Stimulated activated CD4-positive, alpha-beta T cell treated with anti-CD3 and anti-CD28 coated beads, Interleukin-1b, Interleukin-23, amount 100 ng/mL, for 1 hour (primary cell): ENCODE measurements around the gene GALR3.
A peak's percentile ranks its signal among the peaks of the same experiment; 100 is the strongest.

Experiments used
- DNase-seq, 2 donors: peaks; one replicate each; pipeline ENCODE4 v3.0.0-alpha.2; 2020; ENCODE audit warnings: low read depth in 2 of 2

Gene GALR3

DNA sequence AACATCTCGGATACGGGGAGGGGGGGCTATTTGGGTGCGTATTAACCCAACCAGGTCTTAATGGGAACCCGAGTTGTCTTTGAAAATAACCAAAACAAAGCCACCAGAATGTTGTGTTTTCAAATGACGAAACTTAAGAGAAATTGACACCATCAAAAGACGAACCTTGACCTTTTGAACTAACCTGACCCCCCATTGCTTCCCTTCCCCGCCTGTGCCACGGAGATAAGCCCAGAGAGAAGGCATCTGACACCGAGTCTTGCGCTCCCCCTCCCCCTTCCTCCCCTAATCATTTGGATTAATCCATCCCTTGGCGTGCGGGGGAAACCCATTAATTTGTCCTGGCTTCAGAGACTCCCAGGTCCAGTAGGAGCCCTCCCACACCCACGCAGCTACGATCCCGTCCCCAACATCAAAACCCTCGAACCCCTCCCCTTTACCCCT, 20.0 kb upstream of the GALR3 start:
- no peak for DNase-seq

DNA sequence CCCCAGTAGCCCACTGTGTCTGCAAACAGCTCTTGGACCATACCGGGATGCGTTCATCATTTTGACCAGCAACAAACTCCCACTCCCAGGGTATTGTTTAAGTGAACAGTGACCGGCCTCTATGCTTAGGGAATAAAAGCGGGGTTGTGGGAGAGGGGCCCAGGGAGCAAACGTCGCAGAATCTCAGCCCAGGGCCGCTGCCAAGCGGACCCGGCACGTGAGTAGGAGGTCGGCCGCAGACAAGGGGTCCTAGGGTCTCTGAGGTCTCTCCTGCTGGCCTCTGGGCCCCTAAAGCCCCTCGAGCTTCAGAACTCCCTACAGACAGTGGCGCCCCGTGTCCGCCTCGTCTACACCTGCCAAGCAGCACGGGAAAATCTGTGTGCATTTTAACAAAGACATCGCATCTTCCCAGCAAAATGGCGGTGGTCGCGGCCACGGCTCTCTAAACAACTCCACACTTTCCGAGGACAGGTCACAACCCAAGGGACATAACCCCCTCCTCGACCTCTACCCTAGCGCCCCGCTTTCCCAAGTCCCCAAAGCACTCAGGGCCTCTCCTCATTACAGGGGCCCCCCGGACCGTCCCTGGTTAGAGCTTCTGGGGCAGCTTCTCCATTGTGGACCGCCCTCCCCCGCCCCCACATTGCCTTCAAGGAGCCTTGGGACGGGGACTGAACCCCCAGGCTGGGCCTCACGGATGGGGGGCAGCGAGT, 19.4 kb upstream of the GALR3 start:
- DNase-seq: no peak

- no peak for DNase-seq
Measured at GRCh38 chr22:37804352-37804880, 18.8 kb upstream of the GALR3 start.

DNA sequence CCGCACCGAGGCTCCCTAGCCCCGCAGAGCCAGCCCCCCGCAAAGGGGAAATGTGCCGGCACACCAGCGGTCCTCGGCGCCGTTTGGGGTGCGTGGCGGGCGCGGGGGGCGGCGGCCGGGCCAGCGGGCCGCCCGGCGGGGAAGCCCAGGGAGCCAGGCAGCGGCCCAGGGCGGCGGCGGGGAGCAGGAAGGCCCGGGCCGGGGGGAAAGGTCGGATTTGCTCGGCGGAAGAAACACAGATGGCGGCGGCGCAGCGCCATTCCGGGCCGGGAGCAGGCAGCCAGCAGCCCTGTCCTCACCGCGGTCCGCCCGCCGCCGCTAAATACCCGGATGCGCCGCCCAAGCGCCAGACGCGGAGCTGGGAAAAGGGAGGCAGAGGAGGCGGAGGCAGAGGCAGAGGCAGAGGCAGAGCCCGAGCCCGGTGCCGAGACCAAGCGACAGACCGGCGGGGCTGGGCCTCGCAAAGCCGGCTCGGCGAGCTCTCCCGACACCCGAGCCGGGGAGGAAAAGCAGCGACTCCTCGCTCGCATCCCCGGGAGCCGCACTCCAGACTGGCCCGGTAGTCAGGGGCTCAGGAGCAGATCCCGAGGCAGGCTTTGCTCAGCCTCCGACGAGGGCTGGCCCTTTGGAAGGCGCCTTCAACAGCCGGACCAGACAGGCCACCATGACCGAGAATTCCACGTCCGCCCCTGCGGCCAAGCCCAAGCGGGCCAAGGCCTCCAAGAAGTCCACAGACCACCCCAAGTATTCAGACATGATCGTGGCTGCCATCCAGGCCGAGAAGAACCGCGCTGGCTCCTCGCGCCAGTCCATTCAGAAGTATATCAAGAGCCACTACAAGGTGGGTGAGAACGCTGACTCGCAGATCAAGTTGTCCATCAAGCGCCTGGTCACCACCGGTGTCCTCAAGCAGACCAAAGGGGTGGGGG, 18.0 kb upstream of the GALR3 start:
- DNase-seq: peak; percentile 14 to 56

- no peak for DNase-seq
Measured at GRCh38 chr22:37805810-37806277, 17.3 kb upstream of the GALR3 start.

GRCh38 chr22:37806409-37807333, 16.5 kb upstream of the GALR3 start:
- no peak for DNase-seq

DNA sequence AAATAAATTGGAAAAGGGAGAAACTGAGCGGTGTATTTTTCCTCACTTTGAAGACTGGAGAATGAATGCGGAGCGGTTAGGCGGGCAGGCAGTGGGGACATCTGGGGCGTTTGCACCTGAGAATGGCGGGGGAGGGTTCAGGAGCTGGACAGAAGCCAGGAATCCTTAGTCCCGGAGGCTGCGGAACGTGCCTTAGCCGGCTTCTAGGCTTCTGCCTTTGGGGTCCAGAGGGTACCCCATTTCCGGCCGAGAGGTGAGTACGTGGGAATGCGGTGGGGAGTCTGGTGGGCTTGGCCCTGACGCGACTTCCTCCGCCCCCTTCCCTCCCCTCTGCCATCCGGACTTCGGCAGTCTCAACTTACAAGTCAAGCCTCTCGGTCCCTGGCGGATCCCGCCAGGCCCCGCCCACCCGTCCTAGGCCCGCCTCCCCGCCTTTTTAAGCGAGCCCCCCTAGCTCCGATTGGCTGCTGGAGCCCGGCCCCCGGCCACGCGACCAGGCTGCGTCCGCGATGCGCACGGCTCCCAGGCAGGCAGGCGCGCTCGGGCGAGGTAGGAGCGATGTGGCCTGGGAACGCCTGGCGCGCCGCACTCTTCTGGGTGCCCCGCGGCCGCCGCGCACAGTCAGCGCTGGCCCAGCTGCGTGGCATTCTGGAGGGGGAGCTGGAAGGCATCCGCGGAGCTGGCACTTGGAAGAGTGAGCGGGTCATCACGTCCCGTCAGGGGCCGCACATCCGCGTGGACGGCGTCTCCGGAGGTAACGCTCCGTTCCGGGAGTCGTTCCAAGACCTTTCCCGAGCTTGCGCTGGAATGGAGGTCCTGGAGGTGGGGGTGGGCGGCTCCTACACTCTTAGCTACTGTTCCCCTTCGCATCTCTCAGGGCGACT, 15.5 kb upstream of the GALR3 start, which contains the start of gene GCAT:
TSS of gene GCAT (plus strand) at position 525 of the 884 bp plus-strand sequence. CDS start at position 559, 34 bp downstream.
- peak; percentile 59 to 82 for DNase-seq

DNA sequence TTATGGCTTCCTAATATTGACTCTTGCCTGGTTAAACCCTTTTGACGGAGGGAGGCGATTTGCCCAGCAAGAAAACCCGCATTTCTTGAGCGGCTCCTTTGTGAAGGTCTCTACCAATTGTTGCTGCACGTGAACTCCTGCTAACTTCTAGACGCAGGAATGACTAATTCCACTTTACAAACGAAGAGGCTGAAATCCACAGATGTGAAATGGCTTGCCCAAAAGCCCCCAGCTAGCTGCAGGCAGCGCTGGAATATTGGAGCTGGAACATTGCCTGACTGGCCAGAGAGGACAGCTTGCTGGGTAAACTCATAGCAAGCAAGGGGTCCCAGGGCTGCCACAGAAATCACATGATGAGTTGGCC, 14.9 kb upstream of the GALR3 start:
- no peak for DNase-seq

- no peak for DNase-seq
Measured at GRCh38 chr22:37809672-37810333, 13.4 kb upstream of the GALR3 start.

- no peak for DNase-seq
Measured at GRCh38 chr22:37811867-37812266, 11.3 kb upstream of the GALR3 start.

DNA sequence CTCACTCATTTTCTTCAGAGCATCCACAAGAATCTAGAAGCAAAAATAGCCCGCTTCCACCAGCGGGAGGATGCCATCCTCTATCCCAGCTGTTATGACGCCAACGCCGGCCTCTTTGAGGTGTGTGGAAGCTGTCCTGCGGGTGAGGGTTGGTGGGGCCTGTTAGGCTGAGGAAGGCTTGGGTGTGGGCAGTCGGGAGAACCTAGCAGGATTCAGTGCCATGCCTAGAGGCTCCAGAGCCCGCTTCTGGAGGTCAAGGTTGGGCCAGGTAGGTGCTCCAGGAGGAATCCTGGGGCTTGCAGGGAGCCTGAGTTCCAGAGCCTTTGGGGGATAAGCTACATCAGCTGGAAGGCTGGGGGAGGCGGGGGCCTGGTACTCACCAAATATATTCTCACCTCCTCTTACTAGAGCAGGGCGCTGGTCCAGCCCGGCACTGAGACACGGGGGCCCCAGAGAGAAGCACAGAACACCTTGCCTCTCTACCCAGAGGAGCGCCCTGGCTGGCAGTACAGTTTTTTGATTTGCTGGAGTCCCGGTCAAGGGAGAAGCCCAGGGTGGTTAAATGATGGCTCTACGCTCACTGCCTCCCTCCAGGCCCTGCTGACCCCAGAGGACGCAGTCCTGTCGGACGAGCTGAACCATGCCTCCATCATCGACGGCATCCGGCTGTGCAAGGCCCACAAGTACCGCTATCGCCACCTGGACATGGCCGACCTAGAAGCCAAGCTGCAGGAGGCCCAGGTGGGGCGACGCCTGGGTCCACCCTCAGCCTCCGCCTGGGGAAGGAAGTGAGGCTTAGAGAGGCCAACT, 10.1 kb upstream of the GALR3 start:
- DNase-seq: no peak

DNA sequence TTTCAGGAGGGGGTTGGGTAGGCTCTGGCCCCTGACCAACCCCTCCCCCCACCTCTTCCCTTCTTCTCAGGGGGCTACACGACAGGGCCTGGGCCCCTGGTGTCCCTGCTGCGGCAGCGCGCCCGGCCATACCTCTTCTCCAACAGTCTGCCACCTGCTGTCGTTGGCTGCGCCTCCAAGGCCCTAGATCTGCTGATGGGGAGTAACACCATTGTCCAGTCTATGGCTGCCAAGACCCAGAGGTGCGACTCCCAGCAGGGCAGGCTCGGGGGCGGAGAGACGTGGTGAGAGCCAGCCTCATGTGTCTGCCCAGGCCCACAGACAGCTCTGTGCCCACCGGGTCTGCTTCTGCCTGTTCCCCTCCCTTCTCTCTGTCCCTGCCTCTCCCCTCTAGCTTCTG, 7.6 kb upstream of the GALR3 start:
- DNase-seq: no peak

DNA sequence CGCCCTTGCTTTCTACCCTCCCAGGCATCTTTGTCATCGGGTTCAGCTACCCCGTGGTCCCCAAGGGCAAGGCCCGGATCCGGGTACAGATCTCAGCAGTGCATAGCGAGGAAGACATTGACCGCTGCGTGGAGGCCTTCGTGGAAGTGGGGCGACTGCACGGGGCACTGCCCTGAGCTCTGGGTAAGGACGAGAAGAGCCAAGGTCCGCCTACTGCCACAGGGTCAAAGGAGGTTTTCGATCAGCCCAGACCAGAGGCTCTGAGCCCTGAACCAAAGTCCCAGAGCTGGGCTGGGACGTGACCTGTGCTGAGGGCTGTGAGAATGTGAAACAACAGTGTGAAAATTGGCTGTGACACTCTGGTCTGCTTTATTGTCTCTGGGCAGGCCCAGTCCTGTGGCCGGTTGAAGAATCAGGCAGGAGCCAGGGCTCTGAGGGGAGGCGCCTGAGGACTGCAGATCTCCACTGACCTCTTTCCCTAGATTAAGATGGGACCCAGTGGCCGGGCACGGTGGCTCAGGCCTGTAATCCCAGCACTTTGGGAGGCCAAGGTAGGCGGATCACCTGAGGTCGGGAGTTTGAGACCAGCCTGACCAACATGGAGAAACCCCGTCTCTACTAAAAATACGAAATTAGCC, 6.5 kb upstream of the GALR3 start:
- DNase-seq: no peak

GRCh38 chr22:37817705-37818408, 5.3 kb upstream of the GALR3 start:
- peak; percentile 56 to 85 for DNase-seq

DNA sequence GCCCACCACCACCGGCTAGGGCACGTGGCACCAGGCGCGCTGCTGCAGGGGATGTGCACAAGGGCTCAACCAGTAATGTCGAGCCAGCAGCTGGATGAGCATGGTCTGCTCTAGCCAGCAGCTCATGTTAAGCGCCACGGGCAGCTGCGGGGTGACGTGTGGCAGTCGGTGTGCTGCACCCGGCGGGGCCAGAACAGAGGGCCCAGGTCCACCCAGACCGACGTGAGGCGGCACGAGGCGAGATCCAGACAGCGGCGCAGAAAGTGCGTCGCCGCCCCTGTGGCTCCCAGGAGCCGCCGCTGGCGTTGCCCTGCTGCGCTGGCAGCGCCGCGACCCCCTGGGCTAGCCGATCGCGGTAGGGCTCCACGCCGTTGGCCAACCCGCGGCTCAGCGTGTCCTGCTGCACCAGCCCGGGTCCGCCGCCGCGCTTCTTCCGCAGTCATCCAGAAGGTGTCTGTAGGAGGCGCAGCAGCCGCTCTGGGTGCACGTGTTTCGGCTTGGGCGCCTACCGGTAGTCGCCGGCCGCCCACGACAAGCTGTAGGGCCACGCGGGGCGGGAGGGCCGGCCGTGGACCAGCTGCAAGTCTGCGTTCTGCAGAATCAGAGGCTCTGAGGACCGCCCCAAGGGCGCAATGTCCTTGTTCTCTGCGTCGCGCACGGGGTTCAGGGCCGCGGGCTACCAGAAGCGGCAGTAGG, 4.6 kb upstream of the GALR3 start:
- peak; percentile 23 to 46 for DNase-seq

DNA sequence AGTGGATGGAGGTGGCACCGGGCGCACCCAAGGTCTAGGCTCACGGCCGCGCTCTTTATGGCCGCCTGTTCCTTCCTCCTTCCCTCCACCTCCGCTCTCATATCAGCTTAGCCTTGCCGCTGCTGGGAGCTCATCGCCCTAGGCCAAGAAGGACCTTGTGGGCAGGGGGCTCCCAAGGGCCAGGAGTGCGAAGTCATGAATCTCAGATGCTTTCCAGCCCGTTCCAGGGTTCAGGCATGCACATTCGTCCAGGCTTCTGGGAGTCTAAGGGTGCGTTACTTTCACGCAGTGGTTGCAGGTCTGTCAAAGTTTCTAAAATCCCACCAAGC, 4.1 kb upstream of the GALR3 start:
- DNase-seq: no peak

- no peak for DNase-seq
Measured at GRCh38 chr22:37820350-37820749, 2.8 kb upstream of the GALR3 start.
